Activated CD4-positive, alpha-beta T cell treated with anti-CD3 and anti-CD28 coated beads for 1 hour (primary cell): ENCODE results near the gene HEATR5A.
"Not testable (repeated sequence)": the region's sequence is repeated elsewhere in the genome, so short reads cannot be mapped to it uniquely, and the experiment has no call there.

Source experiments
- DNase-seq: peaks from one replicate; pipeline ENCODE4 v3.0.0-alpha.2; 2020

Gene HEATR5A

GRCh38 chr14:31280132-31280870, 140.0 kb downstream of the HEATR5A start:
- no peak for DNase-seq

- DNase-seq: no peak
These were observed 141.5 kb downstream of the HEATR5A start for GRCh38 chr14:31278883-31279282.

GRCh38 chr14:31277085-31277484, 143.3 kb downstream of the HEATR5A start:
- DNase-seq: no peak

GRCh38 chr14:31276417-31276816, 143.9 kb downstream of the HEATR5A start:
- not testable (repeated sequence) for DNase-seq

GRCh38 chr14:31275731-31276130, 144.6 kb downstream of the HEATR5A start:
- no peak for DNase-seq

- DNase-seq: no peak
These were observed 148.7 kb downstream of the HEATR5A start for GRCh38 chr14:31271648-31272047.

- no peak for DNase-seq
These were observed 150.1 kb downstream of the HEATR5A start for GRCh38 chr14:31270196-31270772.

- DNase-seq: no peak
These were observed 150.6 kb downstream of the HEATR5A start for GRCh38 chr14:31269634-31270195.

GRCh38 chr14:31268216-31268615, 152.1 kb downstream of the HEATR5A start:
- DNase-seq: no peak

- no peak for DNase-seq
These were observed 153.7 kb downstream of the HEATR5A start for GRCh38 chr14:31266437-31267331.

GRCh38 chr14:31265701-31266398, 154.5 kb downstream of the HEATR5A start:
- DNase-seq: no peak

- no peak for DNase-seq
These were observed 156.7 kb downstream of the HEATR5A start for GRCh38 chr14:31263485-31264133.

GRCh38 chr14:31261859-31262731, 158.3 kb downstream of the HEATR5A start:
- DNase-seq: no peak

GRCh38 chr14:31261523-31261858, 158.9 kb downstream of the HEATR5A start:
- DNase-seq: no peak

GRCh38 chr14:31259040-31259435, 161.3 kb downstream of the HEATR5A start:
- not testable (repeated sequence) for DNase-seq

GRCh38 chr14:31258427-31259039, 161.8 kb downstream of the HEATR5A start:
- no peak for DNase-seq

GRCh38 chr14:31257554-31258426, 162.6 kb downstream of the HEATR5A start:
- DNase-seq: not testable (repeated sequence)

GRCh38 chr14:31257244-31257553, 163.2 kb downstream of the HEATR5A start:
- DNase-seq: no peak

- DNase-seq: no peak
These were observed 163.7 kb downstream of the HEATR5A start for GRCh38 chr14:31256534-31257243.
